CD14-positive monocyte (primary cell): ENCODE results near the gene ERO1A. TPM values are rescaled to one million over a fixed set of nuclear protein-coding genes. Genes with fewer than 3 reads are reported as not detected.
A peak's percentile ranks its signal among the peaks of the same experiment; 100 is the strongest.

Experiments
- DNase-seq, 3 donors: peaks; one replicate each; pipeline ENCODE4 v3.0.0-alpha.2; 2011 to 2022
- H2AFZ ChIP-seq: 2 replicates; pipeline ENCODE4 v1.6.0; 2012; ENCODE audit warnings: mild to moderate bottlenecking, low read depth, low read length, inconsistent platforms; ENCODE audit not compliant: insufficient read depth, poor library complexity, severe bottlenecking
- H3K27ac ChIP-seq, 2 donors: 1 replicate in 1 of 2; 2 replicates in 1 of 2; pipeline ENCODE4 v1.5.1; 2012 to 2013; ENCODE audit warnings: low read length in 2 of 2, control low read depth in 1 of 2, inconsistent platforms in 1 of 2, low read depth in 1 of 2, mild to moderate bottlenecking in 1 of 2
- H3K27me3 ChIP-seq, 2 donors: one replicate each; pipeline versions ENCODE4 v1.6.0 to v1.6.1; 2011 to 2013; ENCODE audit warnings: low read length in 2 of 2; ENCODE audit not compliant: control insufficient read depth in 2 of 2, insufficient read depth in 2 of 2
- H3K36me3 ChIP-seq, 2 donors: replicated peaks in 1 of 2; 1 replicate in 1 of 2; 2 replicates in 1 of 2; pipeline versions ENCODE4 v1.5.1 to v1.6.1; 2012 to 2013; ENCODE audit warnings: low read length in 2 of 2, control low read depth in 1 of 2, inconsistent platforms in 1 of 2, mild to moderate bottlenecking in 1 of 2; ENCODE audit not compliant: insufficient read depth in 2 of 2, control insufficient read depth in 1 of 2
- H3K4me1 ChIP-seq, 2 donors: 1 replicate in 1 of 2; 2 replicates in 1 of 2; pipeline versions ENCODE4 v1.5.1 to v1.6.1; 2012 to 2013; ENCODE audit warnings: low read length in 2 of 2, control low read depth in 1 of 2, inconsistent platforms in 1 of 2, mild to moderate bottlenecking in 1 of 2, moderate library complexity in 1 of 2; ENCODE audit not compliant: insufficient read depth in 2 of 2, control insufficient read depth in 1 of 2
- H3K4me2 ChIP-seq: replicated peaks from 2 replicates; pipeline ENCODE3; 2012; ENCODE audit warnings: low read length, moderate library complexity, mild to moderate bottlenecking; ENCODE audit not compliant: poor library complexity, severe bottlenecking; ENCODE audit errors: extremely low read depth
- H3K4me3 ChIP-seq, 3 experiments: fragments of 200-600 bp in 1 of 3; sonication (generic) in 1 of 3; replicated peaks in 1 of 3; 1 replicate in 2 of 3; 2 replicates in 1 of 3; pipeline ENCODE4 v1.5.1; 2011 to 2013; ENCODE audit warnings: low read length in 3 of 3, mild to moderate bottlenecking in 3 of 3, control low read depth in 2 of 3, low read depth in 2 of 3, inconsistent platforms in 1 of 3, moderate library complexity in 1 of 3
- H3K79me2 ChIP-seq: 2 replicates; pipeline ENCODE4 v1.6.0; 2012; ENCODE audit warnings: mild to moderate bottlenecking, control low read depth, inconsistent platforms, low read length, moderate library complexity; ENCODE audit not compliant: insufficient read depth
- H3K9ac ChIP-seq: 2 replicates; pipeline ENCODE4 v1.6.0; 2017; ENCODE audit warnings: low read length, mild to moderate bottlenecking; ENCODE audit not compliant: insufficient read depth, poor library complexity, severe bottlenecking
- H3K9me3 ChIP-seq, 2 donors: replicated peaks in 1 of 2; 1 replicate in 1 of 2; 2 replicates in 1 of 2; pipeline versions ENCODE4 v1.5.1 to v1.6.1; 2012 to 2013; ENCODE audit warnings: low read length in 2 of 2, control low read depth in 1 of 2; ENCODE audit not compliant: control insufficient read depth in 1 of 2, insufficient read depth in 1 of 2
- H4K20me1 ChIP-seq: 2 replicates; pipeline ENCODE4 v1.6.0; 2012; ENCODE audit warnings: mild to moderate bottlenecking, low read length, control low read depth, moderate library complexity; ENCODE audit not compliant: insufficient read depth
- H3K27ac Mint-ChIP-seq, 7 donors: one replicate each; pipeline ENCODE4 v1.8.0; 2020; ENCODE audit warnings: mild to moderate bottlenecking in 7 of 7, mixed read lengths in 7 of 7, moderate library complexity in 6 of 7, inconsistent platforms in 2 of 7
- H3K27me3 Mint-ChIP-seq, 3 donors: one replicate each; pipeline ENCODE4 v1.8.0; 2021 to 2022; ENCODE audit warnings: low read depth in 3 of 3, mild to moderate bottlenecking in 3 of 3, mixed read lengths in 3 of 3, moderate library complexity in 3 of 3, inconsistent platforms in 1 of 3
- H3K36me3 Mint-ChIP-seq, 2 donors: one replicate each; pipeline ENCODE4 v1.8.0; 2020; ENCODE audit warnings: mixed read lengths in 2 of 2, inconsistent platforms in 1 of 2, mild to moderate bottlenecking in 1 of 2
- H3K4me1 Mint-ChIP-seq: one replicate; pipeline ENCODE4 v1.8.0; 2020; ENCODE audit warnings: mild to moderate bottlenecking, mixed read lengths
- H3K4me3 Mint-ChIP-seq, 2 donors: one replicate each; pipeline ENCODE4 v1.8.0; 2020; ENCODE audit warnings: mild to moderate bottlenecking in 2 of 2, mixed read lengths in 2 of 2, moderate library complexity in 1 of 2
- H3K9me3 Mint-ChIP-seq, 7 donors: one replicate each; pipeline ENCODE4 v1.8.0; 2020 to 2022; ENCODE audit warnings: mixed read lengths in 7 of 7, mild to moderate bottlenecking in 6 of 7, moderate library complexity in 6 of 7, inconsistent platforms in 2 of 7
- WGBS: methylation state at CpG from one replicate; pipeline ENCODE4 v1.1.5; 2013; ENCODE audit warnings: missing lambda C conversion rate; ENCODE audit not compliant: insufficient coverage; 5-methylcytosine and 5-hydroxymethylcytosine counted together
- intact Hi-C, 2 donors: fragments of 100-400 bp; cut with micrococcal nuclease; formaldehyde crosslinking; loops; one replicate each; pipeline versions ENCODE4 v1.15.0 to v1.15.1; 2023
- polyA plus RNA-seq, 3 donors: library from polyadenylated mRNA; depleted of rRNA in 1 of 3; unstranded in 2 of 3; stranded (reverse) in 1 of 3; fragments of 300-500 nt in 2 of 3; fragments of >200 nt in 1 of 3; fragmentation: Illumina TruSeq in 2 of 3; gene quantifications; 1 replicate in 2 of 3; 2 replicates in 1 of 3; pipeline ENCODE4 v1.2.3, GENCODE V29; 2012 to 2021
- TF ChIP-seq, protein P1 (sequence below): fragments of 200-600 bp; IDR thresholded peaks from one replicate; pipeline ENCODE4 v1.8.0; 2022; ENCODE audit warnings: antibody characterized with exemption, mild to moderate bottlenecking

Gene ERO1A
- polyA plus RNA-seq, 3 donors, result 22.1 to 39.5 (median 29.2) TPM

- Histone ChIP-seq H3K9ac (no peak overlapping the region), H3K79me2 (no peaks in the 10 kb centered on the region), H3K27me3 (no peaks in the 10 kb centered on the region), H3K4me2 (no peak overlapping the region), H2AFZ (no peak overlapping the region), H3K4me1 (no peaks in the 10 kb centered on the region), H3K4me3 (no peak overlapping the region), H3K9me3 (no peaks in the 10 kb centered on the region), H3K36me3 (peaks cover 32 to 64% of the 10 kb centered on the region in 2 donors), H4K20me1 (no peaks in the 10 kb centered on the region), H3K27ac (peak overlapping the region in 1 of 2 donors; percentile 21)
- no peak overlapping the region for H3K4me3 Mint-ChIP-seq
- H3K36me3 Mint-ChIP-seq, result peaks cover 39 to 58% of the 10 kb centered on the region in 2 donors
- no peaks in the 10 kb centered on the region for H3K27me3 Mint-ChIP-seq
- no peaks in the 10 kb centered on the region for H3K4me1 Mint-ChIP-seq
- intact Hi-C loops, result no loop called here
- no CpG with 5 or more reads among the region's 1 CpG for WGBS
- TF ChIP-seq, protein P1, sequence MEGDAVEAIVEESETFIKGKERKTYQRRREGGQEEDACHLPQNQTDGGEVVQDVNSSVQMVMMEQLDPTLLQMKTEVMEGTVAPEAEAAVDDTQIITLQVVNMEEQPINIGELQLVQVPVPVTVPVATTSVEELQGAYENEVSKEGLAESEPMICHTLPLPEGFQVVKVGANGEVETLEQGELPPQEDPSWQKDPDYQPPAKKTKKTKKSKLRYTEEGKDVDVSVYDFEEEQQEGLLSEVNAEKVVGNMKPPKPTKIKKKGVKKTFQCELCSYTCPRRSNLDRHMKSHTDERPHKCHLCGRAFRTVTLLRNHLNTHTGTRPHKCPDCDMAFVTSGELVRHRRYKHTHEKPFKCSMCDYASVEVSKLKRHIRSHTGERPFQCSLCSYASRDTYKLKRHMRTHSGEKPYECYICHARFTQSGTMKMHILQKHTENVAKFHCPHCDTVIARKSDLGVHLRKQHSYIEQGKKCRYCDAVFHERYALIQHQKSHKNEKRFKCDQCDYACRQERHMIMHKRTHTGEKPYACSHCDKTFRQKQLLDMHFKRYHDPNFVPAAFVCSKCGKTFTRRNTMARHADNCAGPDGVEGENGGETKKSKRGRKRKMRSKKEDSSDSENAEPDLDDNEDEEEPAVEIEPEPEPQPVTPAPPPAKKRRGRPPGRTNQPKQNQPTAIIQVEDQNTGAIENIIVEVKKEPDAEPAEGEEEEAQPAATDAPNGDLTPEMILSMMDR, result no peak
- H3K9me3 Mint-ChIP-seq, result peaks cover 0 to 1% (median 0%) of the 10 kb centered on the region in 7 donors
- DNase-seq, result no peak
- no peak overlapping the region for H3K27ac Mint-ChIP-seq
Observed at GRCh38 chr14:52660832-52661231, 34.5 kb downstream of the ERO1A start.

DNA sequence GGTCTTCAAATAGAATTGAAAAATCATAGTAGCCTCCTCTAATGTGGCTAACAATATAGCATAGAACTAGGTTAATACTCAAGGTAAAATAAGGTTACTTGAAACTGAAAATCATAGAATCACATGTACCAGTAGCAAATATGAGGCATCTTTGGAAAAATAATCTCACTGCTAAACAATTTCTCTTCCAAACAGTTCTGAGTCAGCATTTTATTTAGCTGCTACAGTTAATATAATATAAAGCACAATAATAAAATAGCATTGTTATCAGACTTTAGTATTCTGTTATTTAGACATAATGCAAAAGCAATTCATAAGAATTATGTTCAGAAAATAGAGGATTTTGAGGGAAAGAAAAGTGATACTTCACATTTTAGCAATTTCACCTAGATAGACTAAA, 35.0 kb downstream of the ERO1A start:
- Histone ChIP-seq H3K79me2 (no peaks in the 10 kb centered on the region), H3K27ac (no peak overlapping the region), H3K9me3 (no peaks in the 10 kb centered on the region), H3K9ac (no peak overlapping the region), H4K20me1 (no peaks in the 10 kb centered on the region), H3K27me3 (no peaks in the 10 kb centered on the region), H3K4me1 (no peaks in the 10 kb centered on the region), H3K36me3 (peaks cover 28 to 64% of the 10 kb centered on the region in 2 donors), H3K4me2 (no peak overlapping the region), H2AFZ (no peak overlapping the region), H3K4me3 (no peak overlapping the region)
- intact Hi-C loops, result no loop called here
- H3K4me3 Mint-ChIP-seq, result no peak overlapping the region
- no peaks in the 10 kb centered on the region for H3K27me3 Mint-ChIP-seq
- H3K36me3 Mint-ChIP-seq, result peaks cover 39 to 56% of the 10 kb centered on the region in 2 donors
- TF ChIP-seq, protein P1, result no peak
- H3K4me1 Mint-ChIP-seq, result no peaks in the 10 kb centered on the region
- no peak for DNase-seq
- H3K27ac Mint-ChIP-seq, result no peak overlapping the region
- H3K9me3 Mint-ChIP-seq, result peaks cover 0 to 1% (median 0%) of the 10 kb centered on the region in 7 donors
